IPS-20b (cell line): ENCODE measurements around the gene NPHS2.
A peak's percentile ranks its signal among the peaks of the same experiment; 100 is the strongest.

Experiments
- H3K27ac ChIP-seq: one replicate; pipeline ENCODE4 v1.5.1; 2013; ENCODE audit warnings: low read length
- H3K27me3 ChIP-seq: 2 replicates; pipeline ENCODE4 v1.6.1; 2013; ENCODE audit warnings: mild to moderate bottlenecking, low read length, inconsistent platforms; ENCODE audit not compliant: insufficient read depth
- H3K36me3 ChIP-seq: 2 replicates; pipeline ENCODE4 v1.6.1; 2013; ENCODE audit warnings: low read depth, mild to moderate bottlenecking, inconsistent platforms, low read length, moderate library complexity; ENCODE audit not compliant: insufficient read depth
- H3K4me1 ChIP-seq: 2 replicates; pipeline ENCODE4 v1.6.1; 2013; ENCODE audit warnings: mild to moderate bottlenecking, control low read depth, inconsistent platforms, low read length, moderate library complexity; ENCODE audit not compliant: insufficient read depth
- H3K4me3 ChIP-seq: 2 replicates; pipeline ENCODE4 v1.5.1; 2013; ENCODE audit warnings: mild to moderate bottlenecking, low read length, inconsistent platforms
- H3K9ac ChIP-seq: 2 replicates; pipeline ENCODE4 v1.6.1; 2013; ENCODE audit warnings: low read depth, mild to moderate bottlenecking, inconsistent platforms, low read length, moderate library complexity
- H3K9me3 ChIP-seq: 2 replicates; pipeline ENCODE4 v1.6.1; 2013; ENCODE audit warnings: mild to moderate bottlenecking, low read depth, low read length, inconsistent platforms; ENCODE audit not compliant: insufficient read depth

The NPHS2 gene

GRCh38 chr1:179586107-179586823 lies 10.5 kb upstream of the NPHS2 start:
- no peaks in the 10 kb centered on the region for H3K9me3 ChIP-seq
- H3K36me3 ChIP-seq = no peaks in the 10 kb centered on the region
- peaks cover 4% of the 10 kb centered on the region for H3K4me1 ChIP-seq
- peaks cover 73% of the 10 kb centered on the region for H3K27me3 ChIP-seq
- H3K9ac ChIP-seq = peak overlapping the region; percentile 30; the same call in 1 of the 2 replicates
- H3K4me3 ChIP-seq = peak overlapping the region; percentile 68; the same call in 1 of the 2 replicates
- H3K27ac ChIP-seq = no peak overlapping the region

GRCh38 chr1:179583771-179584320 lies 8.1 kb upstream of the NPHS2 start:
- no peak overlapping the region for H3K27ac ChIP-seq
- H3K9ac ChIP-seq = no peak overlapping the region
- H3K4me1 ChIP-seq = peaks cover 4% of the 10 kb centered on the region
- H3K9me3 ChIP-seq = no peaks in the 10 kb centered on the region
- peaks cover 60% of the 10 kb centered on the region for H3K27me3 ChIP-seq
- no peaks in the 10 kb centered on the region for H3K36me3 ChIP-seq
- H3K4me3 ChIP-seq = no peak overlapping the region

DNA sequence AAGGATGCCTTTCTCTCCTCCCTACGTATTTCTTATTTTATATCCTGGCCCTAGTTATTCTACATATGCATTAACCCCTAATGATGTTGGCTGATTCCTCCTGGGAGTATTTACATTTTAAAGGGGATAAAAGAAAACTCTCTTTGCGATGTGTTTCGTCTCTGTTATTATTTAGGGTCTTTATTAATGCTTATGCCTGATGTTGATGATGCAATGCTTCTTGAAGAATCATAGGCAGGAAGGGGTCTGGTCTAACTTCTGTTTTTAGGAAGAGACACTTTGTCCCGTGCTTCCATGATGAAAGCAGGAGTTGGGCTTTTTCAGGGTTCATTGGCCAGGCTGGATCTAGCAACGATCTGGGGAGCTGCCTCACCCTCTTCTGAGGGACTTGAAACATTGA lies 761 bp upstream of the NPHS2 start:
- Histone ChIP-seq H3K27ac (no peak overlapping the region), H3K4me3 (peak overlapping the region; percentile 64), H3K27me3 (peaks cover 65% of the 10 kb centered on the region), H3K4me1 (peaks cover 8% of the 10 kb centered on the region; the same call in 1 of the 2 replicates), H3K36me3 (no peaks in the 10 kb centered on the region), H3K9me3 (no peaks in the 10 kb centered on the region), H3K9ac (no peak overlapping the region)

DNA sequence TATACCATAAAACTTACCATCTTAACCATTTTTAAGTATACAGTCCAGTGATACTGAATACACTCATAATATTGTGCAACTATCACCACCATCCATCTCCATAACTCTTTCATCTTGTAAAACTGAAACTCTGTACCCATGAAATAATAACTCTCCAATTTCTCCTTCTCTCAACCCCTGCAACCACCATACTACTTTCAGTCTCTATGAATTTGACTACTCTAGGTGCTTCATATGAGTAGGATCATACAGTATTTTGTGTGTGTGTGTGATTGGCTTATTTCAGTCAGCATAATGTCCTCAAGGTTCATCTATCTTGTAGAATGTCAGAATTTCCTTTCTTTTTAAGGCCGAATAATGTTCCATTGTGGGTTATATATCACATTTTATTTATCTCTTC lies 17.7 kb downstream of the NPHS2 start:
- Histone ChIP-seq H3K9ac (no peak overlapping the region), H3K27ac (no peak overlapping the region), H3K36me3 (no peaks in the 10 kb centered on the region), H3K27me3 (no peaks in the 10 kb centered on the region), H3K4me3 (no peak overlapping the region), H3K9me3 (no peaks in the 10 kb centered on the region), H3K4me1 (no peaks in the 10 kb centered on the region)

GRCh38 chr1:179554427-179554826 lies 21.3 kb downstream of the NPHS2 start:
- Histone ChIP-seq H3K4me1 (no peaks in the 10 kb centered on the region), H3K4me3 (no peak overlapping the region; the same call in 1 of the 2 replicates), H3K27me3 (no peaks in the 10 kb centered on the region), H3K9ac (no peak overlapping the region), H3K27ac (no peak overlapping the region), H3K9me3 (no peaks in the 10 kb centered on the region), H3K36me3 (no peaks in the 10 kb centered on the region)

GRCh38 chr1:179550746-179551682 lies 24.7 kb downstream of the NPHS2 start:
- H3K4me1 ChIP-seq = no peaks in the 10 kb centered on the region
- no peaks in the 10 kb centered on the region for H3K27me3 ChIP-seq
- no peak overlapping the region for H3K4me3 ChIP-seq
- H3K9ac ChIP-seq = no peak overlapping the region
- H3K27ac ChIP-seq = no peak overlapping the region
- no peaks in the 10 kb centered on the region for H3K9me3 ChIP-seq
- H3K36me3 ChIP-seq = no peaks in the 10 kb centered on the region

- Histone ChIP-seq H3K9me3 (no peaks in the 10 kb centered on the region), H3K4me3 (no peak overlapping the region), H3K9ac (no peak overlapping the region), H3K27me3 (no peaks in the 10 kb centered on the region), H3K27ac (no peak overlapping the region), H3K4me1 (no peaks in the 10 kb centered on the region), H3K36me3 (no peaks in the 10 kb centered on the region)
Measured at GRCh38 chr1:179549368-179549700, 26.4 kb downstream of the NPHS2 start.

- Histone ChIP-seq H3K9ac (no peak overlapping the region), H3K36me3 (no peaks in the 10 kb centered on the region), H3K27me3 (no peaks in the 10 kb centered on the region), H3K4me3 (no peak overlapping the region), H3K27ac (no peak overlapping the region), H3K4me1 (no peaks in the 10 kb centered on the region), H3K9me3 (no peaks in the 10 kb centered on the region)
Measured at GRCh38 chr1:179548666-179549367, 26.9 kb downstream of the NPHS2 start.

GRCh38 chr1:179547021-179547535 lies 28.7 kb downstream of the NPHS2 start:
- no peaks in the 10 kb centered on the region for H3K36me3 ChIP-seq
- H3K27me3 ChIP-seq = no peaks in the 10 kb centered on the region
- no peak overlapping the region for H3K9ac ChIP-seq
- H3K9me3 ChIP-seq = no peaks in the 10 kb centered on the region
- H3K27ac ChIP-seq = no peak overlapping the region
- no peak overlapping the region for H3K4me3 ChIP-seq
- no peaks in the 10 kb centered on the region for H3K4me1 ChIP-seq

- Histone ChIP-seq H3K27me3 (no peaks in the 10 kb centered on the region), H3K36me3 (no peaks in the 10 kb centered on the region), H3K9me3 (peaks cover 10% of the 10 kb centered on the region), H3K9ac (no peak overlapping the region), H3K27ac (no peak overlapping the region), H3K4me1 (no peaks in the 10 kb centered on the region), H3K4me3 (no peak overlapping the region)
Measured at GRCh38 chr1:179545321-179545720, 30.4 kb downstream of the NPHS2 start.

DNA sequence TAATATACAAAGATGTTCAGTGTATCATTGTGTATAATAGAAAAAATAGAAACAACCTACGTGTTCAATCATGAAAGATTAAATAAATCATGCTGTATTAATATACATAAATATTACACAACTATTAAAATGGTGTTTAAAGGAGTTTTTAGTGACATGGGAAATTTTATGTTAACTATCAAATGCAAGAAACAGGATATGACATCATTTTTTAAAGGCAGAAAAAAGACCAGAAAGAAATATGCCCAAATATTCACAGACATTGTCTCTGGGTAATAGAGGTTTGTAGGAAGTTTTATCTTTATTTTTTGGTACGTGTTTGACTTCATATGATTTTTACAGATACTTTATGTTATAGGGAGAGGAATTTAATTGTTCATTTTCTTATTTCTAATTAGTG lies 34.0 kb downstream of the NPHS2 start:
- Histone ChIP-seq H3K9ac (no peak overlapping the region), H3K27ac (no peak overlapping the region), H3K27me3 (no peaks in the 10 kb centered on the region), H3K4me1 (no peaks in the 10 kb centered on the region), H3K4me3 (no peak overlapping the region), H3K36me3 (no peaks in the 10 kb centered on the region), H3K9me3 (peaks cover 15% of the 10 kb centered on the region)
